HL-60/S4 treated with phorbol 12-myristate 13-acetate at 8.2 ng/mL for 4 days and 3 days (cell line): ENCODE measurements around the gene ERICH2.

Source experiments
- in situ Hi-C: fragments of 300-500 bp; cut with MboI; formaldehyde crosslinking; loops from 2 replicates; pipeline ENCODE4 v1.15.0; 2022; ENCODE audit warnings: low sequenced_read_pairs

ERICH2 gene

DNA sequence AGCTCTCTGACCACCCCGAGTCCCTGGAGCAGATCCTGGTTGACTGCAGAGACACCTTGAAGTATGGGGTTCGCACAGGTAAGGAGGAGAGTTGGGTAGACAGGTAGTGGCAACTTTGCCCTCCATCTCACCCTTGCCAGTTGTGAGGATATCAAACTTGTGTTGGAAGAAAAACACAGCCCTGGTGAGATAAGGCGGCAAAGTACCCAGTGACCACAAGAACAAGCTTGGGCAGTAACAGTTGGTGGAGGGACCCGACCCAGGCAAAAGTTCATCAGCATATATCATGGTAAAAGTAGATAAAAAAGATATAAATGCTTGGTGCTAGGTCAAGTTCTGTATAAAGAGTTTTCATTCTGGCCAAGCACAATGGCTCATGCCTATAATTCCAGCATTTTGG is 60.9 kb downstream of the ERICH2 start:
- in situ Hi-C loops: no loop called here

GRCh38 chr2:170836027-170836426 is 65.8 kb downstream of the ERICH2 start:
- in situ Hi-C loops: no loop called here

DNA sequence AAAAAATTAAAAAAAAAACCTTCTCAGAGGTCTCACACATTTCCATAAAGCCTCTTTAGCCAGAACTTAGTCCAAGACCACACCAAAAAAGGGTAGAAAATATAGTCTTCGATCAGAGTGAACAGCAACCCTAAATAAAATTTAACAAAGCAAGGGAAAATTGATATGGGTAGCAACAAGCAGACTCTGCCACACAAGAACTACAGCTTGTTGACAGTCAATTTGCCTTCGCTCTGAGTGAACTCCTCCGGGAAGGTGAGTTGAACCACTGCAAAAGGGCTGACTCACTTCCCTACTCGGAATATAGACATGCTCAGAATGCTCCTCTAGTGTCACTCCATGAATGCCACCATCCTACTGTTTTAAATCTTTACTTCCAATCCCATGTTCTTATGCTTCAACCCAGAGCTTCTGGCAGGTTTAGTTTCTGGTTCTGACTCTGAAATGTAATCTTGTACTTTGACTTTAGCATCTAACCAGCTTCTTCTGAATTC is 70.6 kb downstream of the ERICH2 start:
- in situ Hi-C loops: no loop called here

DNA sequence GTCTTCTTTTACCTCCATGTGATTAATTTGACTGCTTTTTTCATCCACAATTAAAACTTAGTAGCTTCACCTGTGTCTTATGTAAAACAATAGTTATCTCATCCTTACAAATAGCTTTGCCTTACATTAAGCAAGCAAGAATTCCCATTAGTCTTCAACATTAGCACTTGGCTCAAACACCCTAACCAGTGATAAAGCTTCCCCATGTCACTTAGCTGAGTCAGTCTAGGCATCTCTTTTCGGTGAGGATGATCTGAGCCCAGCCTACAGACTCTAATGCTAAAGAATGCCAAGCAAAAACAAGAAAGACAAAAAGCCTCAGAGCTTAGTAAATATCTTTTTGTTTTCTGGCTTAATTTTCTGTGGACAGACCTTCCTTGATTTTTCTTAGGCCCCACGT is 72.6 kb downstream of the ERICH2 start:
- in situ Hi-C loops: no loop called here

DNA sequence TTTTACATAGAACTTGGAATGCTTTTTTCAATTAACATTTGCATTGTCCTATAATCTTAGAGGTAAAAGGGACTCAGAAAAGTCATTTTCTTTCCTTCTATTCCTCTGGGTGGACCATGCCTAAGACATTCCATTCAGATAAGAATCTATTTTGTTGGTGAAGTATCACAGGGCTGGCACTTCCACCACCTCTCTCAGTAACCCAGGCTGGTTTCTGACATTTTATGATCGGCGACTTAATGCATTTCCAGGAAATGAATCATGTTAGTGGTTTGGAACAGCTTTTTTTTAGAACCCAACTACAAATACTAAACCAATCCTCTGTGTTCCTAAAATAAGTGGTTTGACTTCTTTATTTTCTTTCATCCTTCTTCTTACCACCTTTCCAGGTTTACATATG is 73.5 kb downstream of the ERICH2 start:
- in situ Hi-C loops: no loop called here

GRCh38 chr2:170845343-170845742 is 75.2 kb downstream of the ERICH2 start:
- in situ Hi-C loops: no loop called here

DNA sequence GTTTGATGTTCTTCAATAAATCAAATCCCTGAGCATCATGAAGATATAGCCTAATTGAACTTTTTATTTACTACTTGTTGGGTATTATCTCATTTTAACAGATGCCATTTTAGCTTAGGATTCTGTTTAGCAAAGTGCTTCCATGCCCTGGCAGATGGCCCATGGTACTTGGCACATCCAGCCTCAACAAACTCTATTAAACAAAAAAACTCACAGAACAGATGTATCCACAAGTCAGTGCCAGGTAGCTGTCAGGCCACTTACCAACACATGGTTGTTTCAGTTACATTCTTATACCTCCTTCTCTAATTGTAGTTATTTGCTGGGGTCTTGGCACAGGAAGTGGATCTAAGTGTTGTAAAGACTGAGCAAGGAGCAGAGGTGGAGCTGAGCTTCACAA is 76.1 kb downstream of the ERICH2 start:
- in situ Hi-C loops: no loop called here

GRCh38 chr2:170847716-170848115 is 77.5 kb downstream of the ERICH2 start:
- in situ Hi-C loops: no loop called here
